ENCODE measurements around the gene B3GAT2.

GRCh38 chr6:70863343-70863742 is 93.5 kb downstream of the B3GAT2 start:
- TF ChIP-seq CTCF (IDR thresholded peaks at IDR 0.05; ENCODE audit: low read depth, low read length) (no peak), EZH2phosphoT487 (IDR thresholded peaks at IDR 0.05; ENCODE audit: low read depth) (no peak)
